ENCODE data around the gene CFAP68. TPM values are rescaled to one million over a fixed set of nuclear protein-coding genes. Genes with fewer than 3 reads are reported as not detected.
"Not testable (repeated sequence)": the region's sequence is repeated elsewhere in the genome, so short reads cannot be mapped to it uniquely, and the experiment has no call there.

The CFAP68 gene
- total RNA-seq, 1 experiment from 2014 or later = 19.9 TPM

DNA sequence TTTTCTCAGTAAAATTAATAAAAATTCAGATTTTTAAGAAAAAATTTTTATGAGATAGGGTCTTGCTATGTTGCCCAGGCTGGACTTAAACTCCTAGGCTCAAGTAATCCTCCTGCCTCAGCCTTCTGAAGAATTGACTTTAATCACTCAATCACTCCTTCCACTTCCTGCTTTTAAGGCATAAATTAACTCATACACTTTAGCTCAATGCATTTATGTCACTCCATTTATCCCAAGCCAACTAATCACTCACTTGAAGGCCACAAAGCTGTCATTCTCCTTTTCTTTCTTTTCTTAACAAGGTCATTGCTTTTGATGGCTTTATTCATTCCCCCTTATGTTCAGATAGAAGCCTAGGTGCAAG, 8.8 kb upstream of the CFAP68 start:
- DNase-seq (ENCODE audit: low read depth) = no peak

GRCh38 chr11:111870886-111871692, 8.3 kb upstream of the CFAP68 start, which contains the start of gene ALG9:
ALG9 (minus strand) TSS chr11:111871581; CDS start chr11:111871482, 99 bp downstream.
- peak; percentile 83 for DNase-seq (ENCODE audit: low read depth)

DNA sequence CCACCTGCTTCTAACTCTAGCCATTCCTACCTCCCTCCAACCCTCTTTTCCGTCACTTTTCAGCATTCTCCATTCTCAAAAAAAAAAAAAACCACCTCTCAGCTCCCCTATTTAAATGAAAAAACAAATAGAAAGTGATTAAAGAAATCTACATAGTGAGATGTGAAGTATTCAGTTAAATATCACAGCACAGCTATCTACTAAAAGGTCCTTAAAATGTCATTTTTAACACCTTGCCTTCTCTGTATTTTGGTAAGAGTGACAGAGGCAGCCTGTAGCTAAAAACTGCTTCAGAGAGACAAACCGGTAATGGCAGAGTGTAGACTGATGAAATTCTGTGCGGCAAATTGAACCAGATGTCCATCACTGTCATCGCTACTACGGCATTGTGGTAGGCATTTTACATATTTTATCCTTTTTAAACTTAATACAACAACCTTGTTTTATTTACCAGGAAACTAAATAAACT, 7.6 kb upstream of the CFAP68 start:
- DNase-seq (ENCODE audit: low read depth) = peak; percentile 7

DNA sequence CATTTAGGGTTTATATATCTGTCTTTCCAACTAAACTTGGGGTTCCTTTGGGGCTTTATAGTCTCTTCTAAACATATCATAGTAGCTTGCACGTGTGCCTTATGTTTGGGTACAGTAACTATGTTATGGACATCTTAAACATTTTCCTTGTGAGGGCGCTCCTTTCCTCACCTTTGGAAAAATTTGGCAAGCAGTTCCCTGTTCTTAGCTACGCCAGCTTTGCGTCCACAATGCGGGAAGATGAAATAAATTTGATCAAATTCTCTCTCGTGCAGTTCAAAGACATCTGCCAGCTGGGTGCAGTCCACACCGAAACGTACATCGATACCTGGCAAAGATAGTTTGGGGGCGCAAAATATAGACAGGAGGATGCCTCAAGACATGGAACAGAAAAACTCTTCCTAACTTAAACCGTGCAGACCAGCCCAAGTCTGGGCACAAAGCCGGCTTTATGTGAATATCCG, 924 bp upstream of the CFAP68 start:
- DNase-seq (ENCODE audit: low read depth) = peak; percentile 45

DNA sequence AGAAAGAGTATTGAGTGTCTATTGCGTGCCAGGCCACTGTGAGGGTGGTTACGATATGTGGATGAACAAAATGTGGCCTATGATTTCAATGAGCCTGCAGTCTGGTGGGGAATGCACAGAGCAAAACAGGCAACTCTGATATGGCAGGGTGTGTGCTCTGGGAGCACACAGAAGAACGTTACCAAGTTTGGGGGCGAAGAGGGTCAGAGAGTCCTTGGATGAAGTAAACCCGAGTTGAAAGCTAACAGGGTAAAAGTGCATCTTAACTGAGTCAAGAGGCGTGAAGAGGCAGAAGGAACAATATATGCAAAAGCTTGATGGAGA, 258 bp downstream of the CFAP68 start:
- DNase-seq (ENCODE audit: low read depth) = no peak

GRCh38 chr11:111882202-111882601, 2.9 kb downstream of the CFAP68 start:
- DNase-seq (ENCODE audit: low read depth) = no peak

- not testable (repeated sequence) for DNase-seq (ENCODE audit: low read depth)
These were observed 5.7 kb downstream of the CFAP68 start for GRCh38 chr11:111885053-111885452.

DNA sequence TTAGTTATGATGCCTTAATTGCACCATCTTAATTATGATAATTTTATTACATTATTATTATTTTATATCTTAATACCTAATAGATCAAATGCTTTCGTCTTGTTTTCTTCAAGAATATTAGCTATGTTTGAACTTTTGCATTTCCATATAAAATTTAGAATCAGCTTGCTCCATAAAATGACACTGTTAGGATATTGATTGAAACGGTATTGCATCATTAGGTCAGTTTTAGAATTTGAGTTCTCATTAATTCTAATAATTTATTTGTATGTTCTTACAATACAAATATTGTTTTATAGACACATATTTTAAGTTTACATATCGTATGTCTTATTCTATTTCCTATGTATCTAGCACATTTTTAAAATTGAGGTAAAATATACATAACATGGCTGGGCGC, 6.7 kb downstream of the CFAP68 start:
- no peak for DNase-seq (ENCODE audit: low read depth)

DNA sequence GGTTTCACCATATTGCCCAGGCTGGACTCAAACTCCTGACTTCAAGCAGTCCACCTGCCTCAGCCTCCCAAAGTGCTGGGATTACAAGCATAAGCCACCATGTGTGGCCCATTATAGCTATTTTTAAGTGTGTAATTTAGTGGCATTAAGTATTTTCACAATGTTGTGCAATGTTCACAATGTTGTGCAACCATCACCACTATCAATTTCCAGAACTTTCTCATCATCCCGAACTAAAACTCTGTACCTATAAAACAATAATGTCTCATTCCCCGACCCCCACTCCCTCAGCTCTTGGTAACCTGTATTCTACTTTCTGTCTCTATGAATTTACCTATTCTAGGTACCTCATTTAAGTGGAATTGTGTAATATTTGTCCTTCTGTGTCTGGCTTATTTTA, 7.5 kb downstream of the CFAP68 start:
- DNase-seq (ENCODE audit: low read depth) = no peak

DNA sequence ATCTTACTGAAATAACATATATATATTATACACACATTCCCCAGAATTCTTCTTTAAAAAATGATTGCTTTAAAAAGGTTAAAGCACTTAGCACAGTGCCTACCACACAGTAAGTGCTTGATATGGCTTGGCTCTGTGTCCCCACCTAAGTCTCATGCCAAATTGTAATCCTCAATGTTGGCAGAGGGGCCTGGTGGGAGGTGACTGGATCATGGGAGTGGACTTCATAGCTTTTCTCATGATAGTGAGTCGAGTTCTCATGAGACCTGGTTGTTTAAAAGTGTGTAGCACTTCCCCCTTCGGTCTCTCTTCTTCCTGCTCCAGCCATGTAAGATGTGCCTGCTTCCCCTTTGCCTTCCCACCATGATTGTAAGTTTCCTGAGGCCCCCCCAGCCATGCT, 26.1 kb downstream of the CFAP68 start:
- DNase-seq (ENCODE audit: low read depth) = no peak

DNA sequence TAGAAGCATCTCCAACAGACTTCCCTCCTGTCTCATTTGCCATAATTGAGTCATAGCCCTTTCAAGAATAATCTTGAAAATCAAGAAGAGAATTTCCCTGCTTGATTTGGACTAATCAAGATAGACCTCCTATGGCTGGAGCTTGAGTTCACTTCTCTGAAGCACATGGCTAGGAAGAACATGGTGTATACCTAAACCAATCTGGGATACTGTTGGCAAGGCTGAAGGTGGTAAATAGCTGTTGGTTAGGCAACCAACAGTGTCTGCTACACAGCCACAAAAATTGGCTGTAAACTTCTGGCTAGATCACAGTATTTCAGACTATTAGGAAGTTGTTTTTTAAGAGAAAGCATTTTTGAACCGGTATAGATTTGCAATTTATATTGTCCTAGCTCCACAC, 27.3 kb downstream of the CFAP68 start:
- DNase-seq (ENCODE audit: low read depth) = no peak

- DNase-seq (ENCODE audit: low read depth) = no peak
These were observed 29.4 kb downstream of the CFAP68 start for GRCh38 chr11:111908639-111909305.

DNA sequence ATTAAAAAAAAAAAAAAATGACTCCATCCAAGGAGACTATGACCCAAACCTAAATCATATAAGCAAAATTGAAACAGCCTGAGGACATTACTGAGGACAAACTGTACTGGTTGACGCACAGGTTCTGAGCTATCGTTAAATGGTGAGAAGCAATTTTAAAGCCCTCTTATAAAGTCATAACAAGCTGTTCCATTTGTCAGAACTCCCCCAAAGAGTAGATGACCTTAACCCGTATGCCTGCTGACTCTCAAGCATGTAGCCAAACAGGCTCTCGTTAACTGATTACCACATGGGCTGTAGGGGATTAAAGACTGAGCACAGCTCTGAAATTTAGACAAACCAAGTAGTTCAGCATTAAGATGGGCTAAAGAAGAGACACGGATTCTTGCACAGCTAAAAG, 30.0 kb downstream of the CFAP68 start:
- DNase-seq (ENCODE audit: low read depth) = no peak

- peak; percentile 26 for DNase-seq (ENCODE audit: low read depth)
These were observed 31.6 kb downstream of the CFAP68 start for GRCh38 chr11:111910676-111911562.

GRCh38 chr11:111911563-111912401, 32.4 kb downstream of the CFAP68 start, which contains the start of gene CRYAB:
CRYAB (minus strand) TSS chr11:111911770; CDS start chr11:111911724, 46 bp downstream.
- peak; percentile 88 for DNase-seq (ENCODE audit: low read depth)

GRCh38 chr11:111912535-111912934, 33.2 kb downstream of the CFAP68 start, which contains the start of gene HSPB2:
HSPB2 (plus strand) TSS chr11:111912734; CDS start chr11:111912830, 96 bp downstream.
- no peak for DNase-seq (ENCODE audit: low read depth)

- DNase-seq (ENCODE audit: low read depth) = peak; percentile 34
These were observed 33.9 kb downstream of the CFAP68 start for GRCh38 chr11:111913031-111913861.

DNA sequence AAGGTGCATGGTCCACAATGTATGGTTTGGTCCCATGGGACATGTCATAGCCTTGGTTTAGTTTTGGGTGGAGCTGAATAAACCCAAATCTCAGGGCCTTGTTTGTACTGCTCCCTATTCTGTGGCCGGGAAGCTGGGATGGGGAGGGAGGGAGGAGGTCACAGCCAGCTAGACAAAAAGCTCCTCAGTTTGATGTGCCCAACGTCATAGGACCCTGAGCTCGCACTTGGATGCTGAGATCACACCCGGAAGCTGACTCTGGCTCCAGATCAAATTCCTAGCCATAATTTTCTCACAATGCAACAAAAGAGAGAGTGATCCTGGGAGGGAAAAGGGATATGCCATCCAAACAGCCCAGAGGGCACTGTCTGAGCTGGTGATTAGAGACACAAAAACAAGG, 34.7 kb downstream of the CFAP68 start:
- DNase-seq (ENCODE audit: low read depth) = peak; percentile 78

GRCh38 chr11:111916768-111917167, 37.4 kb downstream of the CFAP68 start:
- no peak for DNase-seq (ENCODE audit: low read depth)

DNA sequence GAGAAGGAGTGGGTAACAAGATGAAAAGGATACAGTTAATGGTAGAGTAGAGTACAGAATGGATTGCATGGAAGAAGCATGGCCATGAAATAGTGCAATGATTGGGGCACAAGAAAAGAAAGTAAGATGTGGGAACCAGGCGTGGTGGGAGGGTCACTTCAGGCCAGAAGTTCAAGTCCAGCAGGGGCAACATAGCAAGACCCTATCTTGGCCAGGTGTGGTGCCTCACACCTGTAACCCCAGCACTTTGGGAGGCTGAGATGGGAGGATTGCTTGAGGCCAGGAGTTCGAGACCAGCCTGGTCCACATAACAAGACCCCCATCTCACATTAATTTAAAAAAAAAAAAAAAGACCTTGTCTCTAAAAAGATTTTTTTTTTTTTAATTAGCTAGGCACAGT, 38.0 kb downstream of the CFAP68 start:
- DNase-seq (ENCODE audit: low read depth) = no peak

Data from LHCN-M2 (cell line).